Naive thymus-derived CD4-positive, alpha-beta T cell (primary cell): ENCODE data around the gene TSPAN32. TPM values are rescaled to one million over a fixed set of nuclear protein-coding genes. Genes with fewer than 3 reads are reported as not detected.
"Not testable (repeated sequence)": the region's sequence is repeated elsewhere in the genome, so short reads cannot be mapped to it uniquely, and the experiment has no call there.

Experiments used
- ATAC-seq: fragments of 150-1000 bp; cut with Tn5 transposase; 2 replicates; pipeline ENCODE4 v1.10.0; 2021; ENCODE audit warnings: mild to moderate bottlenecking, moderate library complexity
- CTCF ChIA-PET: fragments of 350-600 bp; sonication (Branson Sonifier 250); formaldehyde crosslinking; loops from one replicate; lab custom pipeline; 2021; ENCODE audit warnings: antibody characterized with exemption; lab: Charles Lee
- POLR2A ChIA-PET: fragments of 350-600 bp; sonication (Branson Sonifier 250); formaldehyde crosslinking; loops from one replicate; lab custom pipeline; 2021; ENCODE audit warnings: antibody characterized with exemption, inconsistent platforms; lab: Charles Lee
- DNase-seq, 9 donors: peaks; one replicate each; pipeline versions ENCODE4 v3.0.0 to v3.0.0-alpha.2; 2020 to 2022; ENCODE audit warnings: mixed read lengths in 1 of 9
- H3K27ac ChIP-seq: one replicate; pipeline ENCODE4 v1.7.0; 2013; ENCODE audit warnings: mild to moderate bottlenecking, low read depth, low read length, moderate library complexity
- H3K27me3 ChIP-seq, 2 donors: one replicate each; pipeline ENCODE4 v1.7.0; 2013; ENCODE audit warnings: low read length in 2 of 2, mild to moderate bottlenecking in 2 of 2, moderate library complexity in 2 of 2; ENCODE audit not compliant: control insufficient read depth in 2 of 2, insufficient read depth in 2 of 2
- H3K36me3 ChIP-seq, 3 experiments: 1 replicate in 2 of 3; 2 replicates in 1 of 3; pipeline ENCODE4 v1.7.0; 2013; ENCODE audit warnings: low read length in 3 of 3, mild to moderate bottlenecking in 3 of 3, moderate library complexity in 1 of 3; ENCODE audit not compliant: insufficient read depth in 3 of 3, control insufficient read depth in 2 of 3
- H3K4me1 ChIP-seq, 2 donors: one replicate each; pipeline ENCODE4 v1.7.0; 2013; ENCODE audit warnings: low read length in 2 of 2, mild to moderate bottlenecking in 2 of 2, moderate library complexity in 1 of 2; ENCODE audit not compliant: control insufficient read depth in 2 of 2, insufficient read depth in 2 of 2
- H3K4me3 ChIP-seq: 2 replicates; pipeline ENCODE4 v1.7.0; 2013; ENCODE audit warnings: mild to moderate bottlenecking, low read length
- H3K9me3 ChIP-seq, 3 experiments: 1 replicate in 2 of 3; 2 replicates in 1 of 3; pipeline ENCODE4 v1.7.0; 2013; ENCODE audit warnings: low read length in 3 of 3; ENCODE audit not compliant: control insufficient read depth in 2 of 3
- H3K27ac Mint-ChIP-seq, 9 donors: one replicate each; pipeline ENCODE4 v1.8.0; 2020 to 2022; ENCODE audit warnings: mixed read lengths in 9 of 9, mild to moderate bottlenecking in 8 of 9, moderate library complexity in 5 of 9, inconsistent platforms in 2 of 9
- H3K27me3 Mint-ChIP-seq, 5 donors: one replicate each; pipeline ENCODE4 v1.8.0; 2021 to 2022; ENCODE audit warnings: mixed read lengths in 5 of 5, mild to moderate bottlenecking in 1 of 5
- H3K36me3 Mint-ChIP-seq, 5 donors: one replicate each; pipeline ENCODE4 v1.8.0; 2020 to 2022; ENCODE audit warnings: mixed read lengths in 5 of 5, mild to moderate bottlenecking in 3 of 5, inconsistent platforms in 1 of 5
- H3K4me1 Mint-ChIP-seq, 7 donors: one replicate each; pipeline ENCODE4 v1.8.0; 2020 to 2022; ENCODE audit warnings: mixed read lengths in 7 of 7, mild to moderate bottlenecking in 3 of 7, inconsistent platforms in 1 of 7
- H3K4me3 Mint-ChIP-seq, 10 donors: one replicate each; pipeline ENCODE4 v1.8.0; 2020 to 2022; ENCODE audit warnings: mild to moderate bottlenecking in 10 of 10, mixed read lengths in 10 of 10, moderate library complexity in 6 of 10, inconsistent platforms in 2 of 10
- H3K9me3 Mint-ChIP-seq, 11 donors: one replicate each; pipeline ENCODE4 v1.8.0; 2020 to 2022; ENCODE audit warnings: mixed read lengths in 11 of 11, mild to moderate bottlenecking in 4 of 11, inconsistent platforms in 1 of 11, moderate library complexity in 1 of 11
- intact Hi-C, 2 donors: fragments of 100-400 bp; cut with micrococcal nuclease; formaldehyde crosslinking; loops; one replicate each; pipeline ENCODE4 v1.15.1; 2023
- polyA plus RNA-seq, 2 donors: library from polyadenylated mRNA; unstranded; fragments of 300-500 nt; fragmentation: Illumina TruSeq; gene quantifications; one replicate each; pipeline ENCODE4 v1.2.3, GENCODE V29; 2021
- total RNA-seq, 6 experiments: library from RNA in 5 of 6; stranded (reverse) in 5 of 6; gene quantifications; 1 replicate in 5 of 6; 2 replicates in 1 of 6; pipeline ENCODE4 v1.2.3 and lab custom pipeline; 2021 to 2026

The TSPAN32 gene
- total and polyA plus RNA-seq, 7 experiments from 2014 or later: 15.7 to 116 (median 63.9) TPM

- intact Hi-C loops: no loop called here
- DNase-seq: no peak
- Mint-ChIP-seq H3K4me1 (no peaks in the 10 kb centered on the region), H3K4me3 (no peak overlapping the region), H3K9me3 (peaks cover 4 to 31% (median 11%) of the 10 kb centered on the region in 11 donors), H3K27ac (no peak overlapping the region), H3K36me3 (peaks cover 2 to 16% (median 7%) of the 10 kb centered on the region in 5 donors), H3K27me3 (peaks cover 0 to 5% (median 0%) of the 10 kb centered on the region in 5 donors)
- Histone ChIP-seq H3K27ac (no peak overlapping the region), H3K4me1 (no peaks in the 10 kb centered on the region), H3K4me3 (no peak overlapping the region), H3K36me3 (no peaks in the 10 kb centered on the region), H3K27me3 (no peaks in the 10 kb centered on the region), H3K9me3 (peaks cover 0 to 7% (median 0%) of the 10 kb centered on the region in 3 experiments)
- POLR2A ChIA-PET: no interaction called here
- no peak for ATAC-seq
- CTCF ChIA-PET: no interaction called here
These were observed 49.9 kb downstream of the TSPAN32 start for GRCh38 chr11:2351701-2352100.

- POLR2A ChIA-PET: no interaction called here
- Histone ChIP-seq H3K4me1 (no peaks in the 10 kb centered on the region), H3K27ac (no peak overlapping the region), H3K9me3 (peaks cover 0 to 7% (median 0%) of the 10 kb centered on the region in 3 experiments), H3K4me3 (no peak overlapping the region), H3K27me3 (no peaks in the 10 kb centered on the region), H3K36me3 (no peaks in the 10 kb centered on the region)
- Mint-ChIP-seq H3K27me3 (peaks cover 0 to 5% (median 0%) of the 10 kb centered on the region in 5 donors), H3K27ac (no peak overlapping the region), H3K4me3 (no peak overlapping the region), H3K36me3 (peaks cover 0 to 16% (median 7%) of the 10 kb centered on the region in 5 donors), H3K4me1 (no peaks in the 10 kb centered on the region), H3K9me3 (peaks cover 3 to 31% (median 10%) of the 10 kb centered on the region in 11 donors)
- no peak for DNase-seq
- ATAC-seq: no peak
- intact Hi-C loops: no loop called here
- CTCF ChIA-PET: no interaction called here
These were observed 50.6 kb downstream of the TSPAN32 start for GRCh38 chr11:2352420-2352819.

- no peak overlapping the region for H3K4me3 Mint-ChIP-seq
- H3K27me3 ChIP-seq: no peaks in the 10 kb centered on the region
- ATAC-seq (no peak), DNase-seq (no peak)
- intact Hi-C loops: no loop called here
- no peaks in the 10 kb centered on the region for H3K9me3 ChIP-seq
- no peaks in the 10 kb centered on the region for H3K4me1 ChIP-seq
- H3K4me3 ChIP-seq: no peak overlapping the region
- no peak overlapping the region for H3K27ac ChIP-seq
- ChIA-PET POLR2A (no interaction called here), CTCF (no interaction called here)
- peaks cover 0 to 4% (median 0%) of the 10 kb centered on the region in 5 donors for H3K27me3 Mint-ChIP-seq
- H3K36me3 ChIP-seq: no peaks in the 10 kb centered on the region
- peaks cover 0 to 4% (median 0%) of the 10 kb centered on the region in 5 donors for H3K36me3 Mint-ChIP-seq
- H3K27ac Mint-ChIP-seq: no peak overlapping the region
- peaks cover 0 to 9% (median 0%) of the 10 kb centered on the region in 11 donors for H3K9me3 Mint-ChIP-seq
- no peaks in the 10 kb centered on the region for H3K4me1 Mint-ChIP-seq
These were observed 53.3 kb downstream of the TSPAN32 start for GRCh38 chr11:2355000-2355644.

- no peaks in the 10 kb centered on the region for H3K27me3 ChIP-seq
- Mint-ChIP-seq H3K27me3 (no peaks in the 10 kb centered on the region), H3K36me3 (no peaks in the 10 kb centered on the region), H3K4me1 (no peaks in the 10 kb centered on the region), H3K4me3 (no peak overlapping the region), H3K27ac (no peak overlapping the region), H3K9me3 (no peaks in the 10 kb centered on the region)
- no peak overlapping the region for H3K27ac ChIP-seq
- no peaks in the 10 kb centered on the region for H3K9me3 ChIP-seq
- H3K4me1 ChIP-seq: no peaks in the 10 kb centered on the region
- no peaks in the 10 kb centered on the region for H3K36me3 ChIP-seq
- DNase-seq (no peak), ATAC-seq (no peak)
- ChIA-PET CTCF (no interaction called here), POLR2A (no interaction called here)
- intact Hi-C loops: no loop called here
- no peak overlapping the region for H3K4me3 ChIP-seq
These were observed 55.4 kb downstream of the TSPAN32 start for GRCh38 chr11:2357246-2357645.

- DNase-seq, intact Hi-C loops, POLR2A ChIA-PET: not testable (repeated sequence)
These were observed 55.8 kb downstream of the TSPAN32 start for GRCh38 chr11:2357651-2358050.

GRCh38 chr11:2358754-2359442 is 57.1 kb downstream of the TSPAN32 start:
- H3K27me3 ChIP-seq: no peaks in the 10 kb centered on the region
- intact Hi-C loops: no loop called here
- ChIA-PET CTCF (no interaction called here), POLR2A (no interaction called here)
- Mint-ChIP-seq H3K27me3 (no peaks in the 10 kb centered on the region), H3K4me3 (no peak overlapping the region), H3K9me3 (no peaks in the 10 kb centered on the region), H3K27ac (no peak overlapping the region), H3K4me1 (no peaks in the 10 kb centered on the region), H3K36me3 (no peaks in the 10 kb centered on the region)
- H3K27ac ChIP-seq: no peak overlapping the region
- H3K4me1 ChIP-seq: no peaks in the 10 kb centered on the region
- no peak for ATAC-seq
- no peaks in the 10 kb centered on the region for H3K9me3 ChIP-seq
- H3K4me3 ChIP-seq: no peak overlapping the region
- no peaks in the 10 kb centered on the region for H3K36me3 ChIP-seq
- DNase-seq: no peak

More at GRCh38 chr11:2357651-2358050, 55.8 kb downstream of the TSPAN32 start:
- H3K36me3 ChIP-seq, H3K36me3 Mint-ChIP-seq, H3K4me3 ChIP-seq, H3K4me3 Mint-ChIP-seq, H3K4me1 Mint-ChIP-seq, ATAC-seq, H3K9me3 ChIP-seq, CTCF ChIA-PET, H3K9me3 Mint-ChIP-seq, H3K4me1 ChIP-seq, H3K27ac ChIP-seq, H3K27me3 ChIP-seq, H3K27ac Mint-ChIP-seq, H3K27me3 Mint-ChIP-seq: not testable (repeated sequence)

GRCh38 chr11:2359557-2359956 is 57.7 kb downstream of the TSPAN32 start:
- Mint-ChIP-seq H3K27me3 (no peaks in the 10 kb centered on the region), H3K4me1 (no peaks in the 10 kb centered on the region), H3K4me3 (no peak overlapping the region), H3K27ac (no peak overlapping the region), H3K9me3 (no peaks in the 10 kb centered on the region), H3K36me3 (no peaks in the 10 kb centered on the region)
- no peak for ATAC-seq
- intact Hi-C loops: no loop called here
- H3K9me3 ChIP-seq: no peaks in the 10 kb centered on the region
- no peaks in the 10 kb centered on the region for H3K27me3 ChIP-seq
- no peaks in the 10 kb centered on the region for H3K36me3 ChIP-seq
- CTCF ChIA-PET: no interaction called here
- no peaks in the 10 kb centered on the region for H3K4me1 ChIP-seq
- no peak for DNase-seq
- H3K4me3 ChIP-seq: no peak overlapping the region
- POLR2A ChIA-PET: no interaction called here
- H3K27ac ChIP-seq: no peak overlapping the region
